Keratinocyte (primary cell): ENCODE results near the gene ACOT7. TPM values are rescaled to one million over a fixed set of nuclear protein-coding genes. Genes with fewer than 3 reads are reported as not detected.

Experiments
- DNase-seq: peaks from one replicate; pipeline ENCODE4 v3.0.0-alpha.2; 2011; ENCODE audit warnings: low read depth, missing footprints, low spot score
- FAIRE-seq: peaks from 2 replicates; lab custom pipeline; 2011; peaks lifted over from hg19 to GRCh38; lab: Jason Lieb, UNC
- H2AFZ ChIP-seq: 2 replicates; pipeline ENCODE4 v1.6.0; 2012; ENCODE audit warnings: low read length, control low read depth, inconsistent platforms; ENCODE audit not compliant: control insufficient read depth
- H3K27ac ChIP-seq: 2 replicates; pipeline ENCODE4 v1.5.1; 2011; ENCODE audit warnings: low read length; ENCODE audit not compliant: control insufficient read depth, insufficient read depth
- H3K27me3 ChIP-seq: 3 replicates; pipeline ENCODE4 v1.6.0; 2011; ENCODE audit warnings: low read length; ENCODE audit not compliant: control insufficient read depth, insufficient read depth; ENCODE audit errors: extremely low read depth
- H3K36me3 ChIP-seq, 2 experiments: 2 replicates in 1 of 2; 3 replicates in 1 of 2; pipeline ENCODE4 v1.5.1; 2011; ENCODE audit warnings: low read length in 2 of 2, mild to moderate bottlenecking in 1 of 2; ENCODE audit not compliant: control insufficient read depth in 2 of 2, insufficient read depth in 2 of 2; ENCODE audit errors: extremely low read depth in 1 of 2
- H3K4me1 ChIP-seq: 3 replicates; pipeline ENCODE4 v1.5.1; 2011; ENCODE audit warnings: low read length; ENCODE audit not compliant: control insufficient read depth, insufficient read depth; ENCODE audit errors: extremely low read depth
- H3K4me2 ChIP-seq: 3 replicates; pipeline ENCODE4 v1.6.0; 2011; ENCODE audit warnings: low read depth, low read length; ENCODE audit not compliant: control insufficient read depth, insufficient read depth; ENCODE audit errors: extremely low read depth
- H3K4me3 ChIP-seq, 3 experiments: fragments of 200-600 bp in 1 of 3; sonication (generic) in 1 of 3; 2 replicates in 2 of 3; 3 replicates in 1 of 3; pipeline ENCODE4 v1.5.1; 2011 to 2016; ENCODE audit warnings: low read length in 3 of 3, mild to moderate bottlenecking in 3 of 3, control low read depth in 2 of 3, inconsistent platforms in 1 of 3, low read depth in 1 of 3, mixed read lengths in 1 of 3, mixed run types in 1 of 3, moderate library complexity in 1 of 3; ENCODE audit not compliant: control insufficient read depth in 2 of 3, insufficient read depth in 2 of 3; ENCODE audit errors: extremely low read depth in 1 of 3
- H3K79me2 ChIP-seq: 2 replicates; pipeline ENCODE4 v1.6.0; 2012; ENCODE audit warnings: low read length; ENCODE audit not compliant: control insufficient read depth, insufficient read depth
- H3K9ac ChIP-seq: 3 replicates; pipeline ENCODE4 v1.6.0; 2011; ENCODE audit warnings: low read length; ENCODE audit not compliant: control insufficient read depth, insufficient read depth; ENCODE audit errors: extremely low read depth
- H3K9me1 ChIP-seq: 3 replicates; pipeline ENCODE4 v1.6.0; 2011; ENCODE audit warnings: low read length; ENCODE audit not compliant: control insufficient read depth, insufficient read depth; ENCODE audit errors: extremely low read depth
- H3K9me3 ChIP-seq: 2 replicates; pipeline ENCODE4 v1.5.1; 2012; ENCODE audit warnings: low read depth, low read length; ENCODE audit not compliant: control insufficient read depth
- H4K20me1 ChIP-seq: 3 replicates; pipeline ENCODE4 v1.6.0; 2011; ENCODE audit warnings: low read length; ENCODE audit not compliant: control insufficient read depth, insufficient read depth; ENCODE audit errors: extremely low read depth
- EZH2 ChIP-seq: IDR thresholded peaks from one replicate; pipeline ENCODE4 v1.6.1; 2012; ENCODE audit warnings: inconsistent platforms, mild to moderate bottlenecking, low read length, moderate library complexity
- dilution Hi-C: fragments of 300-500 bp; cut with MboI; formaldehyde crosslinking; loops from one replicate; pipeline ENCODE4 v1.7.0; 2020; ENCODE audit warnings: low sequenced_read_pairs; ENCODE audit not compliant: extremely low pct_ligation_motif_present
- polyA plus RNA-seq, 5 experiments: library from polyadenylated mRNA; depleted of rRNA in 3 of 5; stranded (reverse) in 3 of 5; stranded (forward) in 1 of 5; unstranded in 1 of 5; fragments of >200 nt; gene quantifications; 1 replicate in 1 of 5; 2 replicates in 3 of 5; 3 replicates in 1 of 5; pipeline versions ENCODE4 v1.2.1 to v1.2.3, GENCODE V29; 2011 to 2012; ENCODE audit warnings: missing spikeins in 2 of 5, low read depth in 1 of 5, low replicate concordance in 1 of 5
- TF ChIP-seq, protein P1 (sequence below), 3 experiments: IDR thresholded peaks in 1 of 3; conservative IDR thresholded peaks in 1 of 3; optimal IDR thresholded peaks in 1 of 3; 2 replicates in 2 of 3; 3 replicates in 1 of 3; pipeline versions ENCODE3 to v1.5.1; 2011; ENCODE audit warnings: low read length in 3 of 3, mild to moderate bottlenecking in 3 of 3, moderate library complexity in 2 of 3, control low read depth in 1 of 3, inconsistent platforms in 1 of 3; ENCODE audit not compliant: insufficient read depth in 2 of 3; ENCODE audit errors: extremely low read depth in 1 of 3

Gene ACOT7
- polyA plus RNA-seq, 1 donor (not counting 4 experiments of a cell fraction or from before 2014, with no cell fraction given), result 226 TPM

DNA sequence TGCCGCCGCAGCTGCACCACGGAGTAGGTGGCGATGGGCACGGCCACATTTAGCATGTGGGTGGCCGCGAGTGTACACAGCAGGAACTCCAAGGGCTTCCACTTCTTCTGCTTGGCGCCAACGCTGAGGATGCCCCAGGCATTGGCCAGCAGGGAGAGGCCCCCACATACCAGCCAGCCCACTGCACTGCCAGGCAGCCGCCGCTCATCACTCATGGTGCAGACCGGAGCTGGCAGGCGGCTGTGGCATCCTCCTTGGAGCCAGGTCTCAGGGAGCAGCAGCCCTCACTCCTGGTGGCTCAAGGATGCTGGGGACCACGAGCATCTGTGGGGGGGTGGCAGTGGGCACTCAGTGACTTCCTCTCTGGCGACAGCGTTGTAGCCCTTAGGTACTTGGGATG, 138.9 kb downstream of the ACOT7 start:
- Histone ChIP-seq H3K4me3 (no peak overlapping the region), H3K27me3 (no peaks in the 10 kb centered on the region), H3K4me2 (no peak overlapping the region), H3K79me2 (no peaks in the 10 kb centered on the region), H3K27ac (no peak overlapping the region), H4K20me1 (no peaks in the 10 kb centered on the region), H3K9me1 (peaks cover 3% of the 10 kb centered on the region), H3K9ac (no peak overlapping the region), H3K9me3 (no peaks in the 10 kb centered on the region), H2AFZ (no peak overlapping the region), H3K36me3 (peaks cover 6% of the 10 kb centered on the region in 2 experiments), H3K4me1 (peaks cover 15% of the 10 kb centered on the region)
- dilution Hi-C loops, result no loop called here
- TF ChIP-seq EZH2, result no peak
- TF ChIP-seq, protein P1, sequence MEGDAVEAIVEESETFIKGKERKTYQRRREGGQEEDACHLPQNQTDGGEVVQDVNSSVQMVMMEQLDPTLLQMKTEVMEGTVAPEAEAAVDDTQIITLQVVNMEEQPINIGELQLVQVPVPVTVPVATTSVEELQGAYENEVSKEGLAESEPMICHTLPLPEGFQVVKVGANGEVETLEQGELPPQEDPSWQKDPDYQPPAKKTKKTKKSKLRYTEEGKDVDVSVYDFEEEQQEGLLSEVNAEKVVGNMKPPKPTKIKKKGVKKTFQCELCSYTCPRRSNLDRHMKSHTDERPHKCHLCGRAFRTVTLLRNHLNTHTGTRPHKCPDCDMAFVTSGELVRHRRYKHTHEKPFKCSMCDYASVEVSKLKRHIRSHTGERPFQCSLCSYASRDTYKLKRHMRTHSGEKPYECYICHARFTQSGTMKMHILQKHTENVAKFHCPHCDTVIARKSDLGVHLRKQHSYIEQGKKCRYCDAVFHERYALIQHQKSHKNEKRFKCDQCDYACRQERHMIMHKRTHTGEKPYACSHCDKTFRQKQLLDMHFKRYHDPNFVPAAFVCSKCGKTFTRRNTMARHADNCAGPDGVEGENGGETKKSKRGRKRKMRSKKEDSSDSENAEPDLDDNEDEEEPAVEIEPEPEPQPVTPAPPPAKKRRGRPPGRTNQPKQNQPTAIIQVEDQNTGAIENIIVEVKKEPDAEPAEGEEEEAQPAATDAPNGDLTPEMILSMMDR (optimal IDR thresholded peaks at IDR 0.05 in 1 of 3, IDR thresholded peaks at IDR 0.05 in 1 of 3, conservative IDR thresholded peaks at IDR 0.05 in 1 of 3; ENCODE audit: extremely low read depth in 1 of 3, insufficient read depth in 2 of 3, low read length in 3 of 3), result no peak
- FAIRE-seq (no peak), DNase-seq (no peak)

DNA sequence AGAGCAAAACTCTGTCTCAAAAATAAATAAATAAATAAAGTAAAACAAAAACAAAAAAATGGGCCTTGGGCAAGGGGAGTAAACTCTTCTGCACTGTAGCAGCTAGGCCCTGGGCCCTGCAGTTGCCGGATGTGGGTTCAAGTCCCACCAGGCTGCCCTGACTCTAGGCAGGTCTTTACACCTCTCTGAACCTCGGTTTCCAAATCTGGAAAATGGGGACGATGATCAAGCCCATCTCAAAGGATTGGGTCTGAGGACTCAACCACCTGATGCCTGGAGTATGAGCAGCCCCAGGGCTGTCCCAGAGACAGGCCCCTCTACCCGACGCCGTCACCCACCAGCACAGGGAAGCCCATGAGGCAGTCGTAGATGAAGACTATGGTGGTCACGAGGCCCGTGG, 140.2 kb downstream of the ACOT7 start:
- no peak for FAIRE-seq
- Histone ChIP-seq H3K27ac (no peak overlapping the region), H2AFZ (no peak overlapping the region), H3K27me3 (peaks cover 4% of the 10 kb centered on the region), H3K79me2 (no peaks in the 10 kb centered on the region), H3K4me2 (no peak overlapping the region), H3K4me1 (peaks cover 2% of the 10 kb centered on the region), H3K36me3 (peaks cover 6% of the 10 kb centered on the region in 2 experiments), H3K4me3 (no peak overlapping the region), H3K9me1 (peaks cover 1% of the 10 kb centered on the region), H3K9me3 (no peaks in the 10 kb centered on the region), H4K20me1 (peaks cover 3% of the 10 kb centered on the region), H3K9ac (no peak overlapping the region)
- TF ChIP-seq, protein P1 (optimal IDR thresholded peaks at IDR 0.05 in 1 of 3, IDR thresholded peaks at IDR 0.05 in 1 of 3, conservative IDR thresholded peaks at IDR 0.05 in 1 of 3; ENCODE audit: extremely low read depth in 1 of 3, insufficient read depth in 2 of 3, low read length in 3 of 3), result no peak
- no peak for TF ChIP-seq EZH2
- DNase-seq, result no peak
- dilution Hi-C loops, result no loop called here
